HEK293T (cell line): ENCODE measurements around the gene CNTD1.
"Not testable (repeated sequence)": the region's sequence is repeated elsewhere in the genome, so short reads cannot be mapped to it uniquely, and the experiment has no call there.

Experiments
- CTCF ChIA-PET: fragments of 350-600 bp; formaldehyde crosslinking; extraction: SDS; loops from one replicate; lab custom pipeline; 2021; ENCODE audit warnings: antibody characterized with exemption, inconsistent platforms; lab: Yijun Ruan, JAX
- POLR2A ChIA-PET: fragments of 350-600 bp; formaldehyde crosslinking; extraction: SDS; loops from one replicate; lab custom pipeline; 2020; ENCODE audit warnings: antibody characterized with exemption, inconsistent platforms; lab: Yijun Ruan, JAX
- DNase-seq: peaks from one replicate; pipeline ENCODE4 v3.0.0; 2012; ENCODE audit warnings: mixed read lengths; ENCODE audit errors: extremely low spot score
- ARNT ChIP-seq: fragments of 450-650 bp; IDR thresholded peaks from 2 replicates; pipeline ENCODE4 v1.6.1; 2017; ENCODE audit warnings: mild to moderate bottlenecking
- BHLHE40 ChIP-seq: fragments of 450-650 bp; IDR thresholded peaks from 2 replicates; pipeline ENCODE4 v1.6.1; 2016; ENCODE audit warnings: mild to moderate bottlenecking, moderate library complexity, borderline replicate concordance
- CTBP1 ChIP-seq: fragments of 450-650 bp; IDR thresholded peaks from 2 replicates; pipeline ENCODE4 v1.6.1; 2016; ENCODE audit warnings: borderline replicate concordance
- ELF4 ChIP-seq: fragments of 450-650 bp; IDR thresholded peaks from 2 replicates; pipeline ENCODE4 v1.6.1; 2017; ENCODE audit warnings: antibody characterized with exemption
- FOXA1 ChIP-seq: fragments of 450-650 bp; IDR thresholded peaks from 2 replicates; pipeline ENCODE4 v1.6.1; 2016; ENCODE audit warnings: mild to moderate bottlenecking
- FOXK2 ChIP-seq: fragments of 450-650 bp; IDR thresholded peaks from 2 replicates; pipeline ENCODE4 v1.6.1; 2016; ENCODE audit warnings: mild to moderate bottlenecking
- FOXM1 ChIP-seq: fragments of 450-650 bp; IDR thresholded peaks from 2 replicates; pipeline ENCODE4 v1.6.1; 2017; ENCODE audit warnings: mild to moderate bottlenecking, borderline replicate concordance
- HDGF ChIP-seq: fragments of 450-650 bp; IDR thresholded peaks from 2 replicates; pipeline ENCODE4 v1.6.1; 2017; ENCODE audit warnings: antibody characterized with exemption, borderline replicate concordance
- L3MBTL2 ChIP-seq: fragments of 450-650 bp; conservative IDR thresholded peaks from 2 replicates; pipeline ENCODE4 v1.6.1; 2016; ENCODE audit warnings: mild to moderate bottlenecking
- LEF1 ChIP-seq: fragments of 450-650 bp; IDR thresholded peaks from 2 replicates; pipeline ENCODE4 v1.6.1; 2017; ENCODE audit warnings: mild to moderate bottlenecking, borderline replicate concordance
- NFRKB ChIP-seq: fragments of 450-650 bp; IDR thresholded peaks from 2 replicates; pipeline ENCODE4 v1.6.1; 2016; ENCODE audit warnings: mild to moderate bottlenecking, moderate library complexity
- PKNOX1 ChIP-seq: fragments of 450-650 bp; IDR thresholded peaks from 2 replicates; pipeline ENCODE4 v1.6.1; 2016
- SP1 ChIP-seq: fragments of 450-650 bp; IDR thresholded peaks from 2 replicates; pipeline ENCODE4 v1.6.1; 2017
- SUZ12 ChIP-seq: fragments of 450-650 bp; IDR thresholded peaks from 2 replicates; pipeline ENCODE4 v1.6.1; 2016; ENCODE audit warnings: mild to moderate bottlenecking
- TARDBP ChIP-seq: fragments of 450-650 bp; IDR thresholded peaks from 2 replicates; pipeline ENCODE4 v1.6.1; 2016
- ZNF384 ChIP-seq: fragments of 450-650 bp; IDR thresholded peaks from 2 replicates; pipeline ENCODE4 v1.6.1; 2016

The CNTD1 gene

GRCh38 chr17:42850954-42851353 lies 52.3 kb downstream of the CNTD1 start, which contains the start of gene AOC3:
Gene AOC3, plus strand, starts transcription at chr17:42851199. Its CDS starts 145 bp downstream, at chr17:42851344.
- ChIA-PET CTCF (no interaction called here), POLR2A (interaction anchor here (0.7 kb wide), 1 partner anchor 147 kb away, joined by 4 read pairs; the partner anchor contains the start of gene RPL27)
- DNase-seq: no peak
- no peak for TF ChIP-seq HDGF
- no peak for TF ChIP-seq NFRKB
- TF ChIP-seq ELF4: no peak

- POLR2A ChIA-PET: interaction anchor here (0.7 kb wide), 1 partner anchor 146 kb away, joined by 4 read pairs; the partner anchor contains the start of gene RPL27
- DNase-seq, CTCF ChIA-PET: not testable (repeated sequence)
Measured at GRCh38 chr17:42851371-42852240, 52.9 kb downstream of the CNTD1 start.

- POLR2A ChIA-PET: no interaction called here
- CTCF ChIA-PET: no interaction called here
- DNase-seq: no peak
- TF ChIP-seq SUZ12 (no peak), CTBP1 (no peak), ARNT (no peak), TARDBP (no peak), FOXK2 (no peak), SP1 (no peak), FOXA1 (no peak), BHLHE40 (no peak), HDGF (no peak), ZNF384 (no peak), ELF4 (no peak), NFRKB (no peak), PKNOX1 (no peak), LEF1 (no peak), L3MBTL2 (no peak), FOXM1 (no peak)
Measured at GRCh38 chr17:42852351-42852750, 53.7 kb downstream of the CNTD1 start.

GRCh38 chr17:42853004-42853403 lies 54.3 kb downstream of the CNTD1 start:
- DNase-seq: no peak
- ChIA-PET CTCF (no interaction called here), POLR2A (interaction anchor here (0.8 kb wide), 1 partner anchor 19 kb away, joined by 3 read pairs; no protein-coding TSS in a partner anchor)
- TF ChIP-seq FOXK2 (no peak), BHLHE40 (no peak), NFRKB (no peak), PKNOX1 (no peak), FOXM1 (no peak), SUZ12 (no peak), CTBP1 (no peak), ARNT (no peak), FOXA1 (no peak), TARDBP (no peak), L3MBTL2 (no peak), ZNF384 (no peak)

GRCh38 chr17:42853597-42853967 lies 54.9 kb downstream of the CNTD1 start:
- TF ChIP-seq TARDBP: no peak
- TF ChIP-seq ARNT: no peak
- no peak for TF ChIP-seq PKNOX1
- no peak for TF ChIP-seq HDGF
- TF ChIP-seq FOXK2: no peak
- TF ChIP-seq NFRKB: no peak
- ChIA-PET POLR2A (interaction anchor here (0.8 kb wide), 1 partner anchor 20 kb away, joined by 3 read pairs; no protein-coding TSS in a partner anchor), CTCF (no interaction called here)
- DNase-seq: no peak

- ChIA-PET CTCF (no interaction called here), POLR2A (interaction anchor here (1.2 kb wide), 1 partner anchor 9 kb away, joined by 3 read pairs; no protein-coding TSS in a partner anchor)
- TF ChIP-seq FOXK2 (no peak), NFRKB (no peak), PKNOX1 (no peak), HDGF (no peak), ZNF384 (no peak), TARDBP (no peak), SUZ12 (no peak), LEF1 (no peak), FOXA1 (no peak), L3MBTL2 (no peak), SP1 (no peak), BHLHE40 (no peak), ARNT (no peak), CTBP1 (no peak), ELF4 (no peak)
- DNase-seq: no peak
Measured at GRCh38 chr17:42853968-42854790, 55.5 kb downstream of the CNTD1 start.
